Glutamatergic neuron (in vitro differentiated cells): ENCODE data around the gene TMEM53. TPM values are rescaled to one million over a fixed set of nuclear protein-coding genes. Genes with fewer than 3 reads are reported as not detected.

ENCODE experiments used
- DNase-seq: peaks from one replicate; pipeline ENCODE4 v3.0.0; 2022
- H3K27ac Mint-ChIP-seq: one replicate; pipeline ENCODE4 v1.8.0; 2020; ENCODE audit warnings: mild to moderate bottlenecking, mixed read lengths, inconsistent platforms; ENCODE audit not compliant: unreplicated experiment
- H3K27me3 Mint-ChIP-seq: one replicate; pipeline ENCODE4 v1.8.0; 2020; ENCODE audit warnings: mild to moderate bottlenecking, moderate library complexity, mixed read lengths, inconsistent platforms; ENCODE audit not compliant: unreplicated experiment
- H3K36me3 Mint-ChIP-seq: one replicate; pipeline ENCODE4 v1.8.0; 2020; ENCODE audit warnings: mild to moderate bottlenecking, mixed read lengths, inconsistent platforms; ENCODE audit not compliant: unreplicated experiment
- H3K4me1 Mint-ChIP-seq: one replicate; pipeline ENCODE4 v1.8.0; 2020; ENCODE audit warnings: mild to moderate bottlenecking, low read depth, mixed read lengths, inconsistent platforms; ENCODE audit not compliant: unreplicated experiment
- H3K4me3 Mint-ChIP-seq: one replicate; pipeline ENCODE4 v1.8.0; 2020; ENCODE audit warnings: mild to moderate bottlenecking, mixed read lengths, inconsistent platforms; ENCODE audit not compliant: unreplicated experiment
- H3K9me3 Mint-ChIP-seq: one replicate; pipeline ENCODE4 v1.8.0; 2020; ENCODE audit warnings: mild to moderate bottlenecking, moderate library complexity, mixed read lengths, inconsistent platforms; ENCODE audit not compliant: unreplicated experiment
- total RNA-seq: library from RNA; stranded (reverse); fragmentation: NEBNext Ultra II Directional; extraction: Animal tissue kit (Norgen Biotek cat#: 25700); gene quantifications from one replicate; pipeline ENCODE4 v1.2.1, GENCODE V29; 2021; ENCODE audit not compliant: unreplicated experiment
- TF ChIP-seq, protein P1 (sequence below): fragments of 200-600 bp; sonication (generic); IDR thresholded peaks from one replicate; pipeline ENCODE4 v1.5.0; 2021; ENCODE audit not compliant: partially characterized antibody, unreplicated experiment

Gene TMEM53
- total RNA-seq, 1 donor from 2014 or later: 10.1 TPM

DNA sequence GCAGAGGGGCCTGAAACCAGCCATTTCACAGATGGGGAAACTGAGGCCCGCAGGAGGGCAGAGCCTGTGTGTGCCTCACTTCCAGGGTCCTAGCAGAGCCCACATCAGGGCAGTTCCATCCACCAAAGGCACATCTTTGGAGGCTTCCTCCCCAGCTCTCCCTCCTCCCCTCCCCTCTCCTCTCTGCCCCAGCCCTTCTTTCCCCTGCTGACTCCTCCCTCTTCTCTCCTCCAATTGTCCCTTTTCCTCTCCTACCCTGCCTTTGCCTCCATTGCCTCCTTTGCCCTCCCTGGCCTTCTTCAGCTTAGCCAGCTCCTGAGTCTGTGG, 56.6 kb downstream of the TMEM53 start:
- Mint-ChIP-seq H3K36me3 (no peaks in the 10 kb centered on the region), H3K27me3 (peaks cover 21% of the 10 kb centered on the region), H3K4me3 (peak overlapping the region; percentile 49), H3K9me3 (peaks cover 17% of the 10 kb centered on the region), H3K27ac (no peak overlapping the region), H3K4me1 (peaks cover 41% of the 10 kb centered on the region)
- no peak for DNase-seq
- TF ChIP-seq, protein P1, sequence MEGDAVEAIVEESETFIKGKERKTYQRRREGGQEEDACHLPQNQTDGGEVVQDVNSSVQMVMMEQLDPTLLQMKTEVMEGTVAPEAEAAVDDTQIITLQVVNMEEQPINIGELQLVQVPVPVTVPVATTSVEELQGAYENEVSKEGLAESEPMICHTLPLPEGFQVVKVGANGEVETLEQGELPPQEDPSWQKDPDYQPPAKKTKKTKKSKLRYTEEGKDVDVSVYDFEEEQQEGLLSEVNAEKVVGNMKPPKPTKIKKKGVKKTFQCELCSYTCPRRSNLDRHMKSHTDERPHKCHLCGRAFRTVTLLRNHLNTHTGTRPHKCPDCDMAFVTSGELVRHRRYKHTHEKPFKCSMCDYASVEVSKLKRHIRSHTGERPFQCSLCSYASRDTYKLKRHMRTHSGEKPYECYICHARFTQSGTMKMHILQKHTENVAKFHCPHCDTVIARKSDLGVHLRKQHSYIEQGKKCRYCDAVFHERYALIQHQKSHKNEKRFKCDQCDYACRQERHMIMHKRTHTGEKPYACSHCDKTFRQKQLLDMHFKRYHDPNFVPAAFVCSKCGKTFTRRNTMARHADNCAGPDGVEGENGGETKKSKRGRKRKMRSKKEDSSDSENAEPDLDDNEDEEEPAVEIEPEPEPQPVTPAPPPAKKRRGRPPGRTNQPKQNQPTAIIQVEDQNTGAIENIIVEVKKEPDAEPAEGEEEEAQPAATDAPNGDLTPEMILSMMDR: no peak

DNA sequence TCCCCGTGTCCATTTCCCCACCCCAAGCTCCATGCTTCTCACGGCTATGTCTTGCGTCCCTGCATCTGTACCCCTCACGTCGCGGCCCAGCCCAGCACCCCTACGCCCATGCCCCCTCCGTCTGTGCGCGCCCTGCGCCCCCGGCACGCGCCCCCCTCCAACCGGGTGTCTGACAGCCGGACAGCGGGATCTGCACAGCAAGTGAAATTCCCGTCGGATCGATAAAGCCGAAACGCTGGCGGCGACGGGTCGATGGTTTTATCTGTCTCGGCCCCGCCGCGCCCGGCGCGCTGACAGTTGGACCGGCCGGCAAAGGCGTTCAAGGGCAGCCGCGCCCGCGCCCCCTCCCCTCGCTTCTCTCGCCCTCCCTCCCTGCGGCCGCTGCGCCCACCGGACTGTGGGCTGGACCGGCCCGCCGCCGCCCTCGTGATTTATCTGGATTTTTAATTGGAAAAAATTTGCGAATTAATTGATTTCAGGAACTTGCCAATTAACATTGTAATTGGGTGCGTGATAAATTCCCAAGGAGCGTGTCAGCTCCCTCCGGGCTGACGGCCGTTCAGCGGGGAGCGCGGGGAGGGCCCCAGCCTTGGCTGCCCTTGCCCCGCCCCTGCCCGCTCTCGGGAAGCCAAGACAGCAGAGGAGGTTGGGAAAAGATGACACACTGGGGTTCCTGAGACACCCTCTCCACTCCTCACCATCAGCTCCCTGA, 57.1 kb downstream of the TMEM53 start:
- Mint-ChIP-seq H3K36me3 (no peaks in the 10 kb centered on the region), H3K4me3 (peak overlapping the region; percentile 73), H3K27ac (peak overlapping the region; percentile 62), H3K9me3 (peaks cover 17% of the 10 kb centered on the region), H3K27me3 (peaks cover 20% of the 10 kb centered on the region), H3K4me1 (peaks cover 39% of the 10 kb centered on the region)
- DNase-seq: peak; percentile 87
- TF ChIP-seq, protein P1: no peak

DNA sequence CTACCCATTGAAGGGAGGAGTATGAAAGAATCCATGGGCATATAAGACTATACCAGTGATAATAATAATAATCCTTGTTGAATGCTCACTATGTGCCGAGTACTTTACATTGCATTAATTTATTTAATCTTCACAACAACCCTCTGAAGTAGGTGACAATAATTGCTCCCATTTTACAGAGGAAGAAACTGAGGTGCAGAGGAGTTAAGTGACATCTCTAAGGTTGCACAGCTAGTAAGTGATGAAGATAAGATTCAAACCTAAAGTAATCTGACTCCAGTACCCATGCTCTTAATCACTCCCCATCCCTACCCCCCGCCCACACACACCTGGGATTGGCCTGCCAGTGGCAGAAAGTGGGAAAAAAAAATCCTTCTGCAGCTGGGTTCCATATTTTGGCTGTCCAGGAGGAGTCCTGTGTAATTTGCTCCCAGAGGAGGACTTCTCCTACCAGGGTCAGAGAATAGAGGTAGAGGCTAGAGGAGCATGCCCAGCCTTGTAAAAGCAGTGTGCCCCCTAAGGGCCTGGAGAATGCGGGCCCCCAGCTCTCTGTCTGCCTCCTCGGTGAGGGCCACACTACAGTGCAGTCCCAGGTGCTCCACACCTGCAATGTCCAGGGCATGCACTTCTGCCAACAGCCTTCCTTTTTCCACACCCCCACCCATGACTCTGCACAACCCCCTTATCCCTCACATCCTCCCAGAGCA, 57.8 kb downstream of the TMEM53 start:
- Mint-ChIP-seq H3K4me3 (peak overlapping the region; percentile 73), H3K27ac (peak overlapping the region; percentile 62), H3K9me3 (peaks cover 14% of the 10 kb centered on the region), H3K27me3 (peaks cover 19% of the 10 kb centered on the region), H3K4me1 (peaks cover 38% of the 10 kb centered on the region), H3K36me3 (no peaks in the 10 kb centered on the region)
- TF ChIP-seq, protein P1: no peak
- DNase-seq: no peak

DNA sequence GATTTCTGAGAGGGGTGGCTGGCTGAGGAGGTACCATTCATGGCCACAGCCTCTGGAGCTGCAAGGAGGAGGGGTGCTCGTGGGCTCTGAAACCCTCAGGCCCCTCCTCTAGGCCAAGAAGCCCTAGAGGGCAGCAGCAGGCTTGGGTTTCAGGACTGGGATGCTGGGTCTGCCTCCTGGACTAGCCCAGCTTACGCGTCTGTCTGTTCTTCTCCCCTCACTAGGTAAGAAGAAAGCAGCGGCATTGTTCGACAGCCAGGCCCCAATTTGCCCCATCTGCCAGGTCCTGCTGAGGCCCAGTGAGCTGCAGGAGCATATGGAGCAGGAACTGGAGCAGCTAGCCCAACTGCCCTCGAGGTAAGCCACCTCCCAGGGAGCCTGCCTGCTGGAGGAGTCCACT, 60.3 kb downstream of the TMEM53 start:
- H3K27ac Mint-ChIP-seq: peak overlapping the region; percentile 15
- H3K4me1 Mint-ChIP-seq: peaks cover 29% of the 10 kb centered on the region
- no peaks in the 10 kb centered on the region for H3K36me3 Mint-ChIP-seq
- no peak for DNase-seq
- peaks cover 12% of the 10 kb centered on the region for H3K9me3 Mint-ChIP-seq
- TF ChIP-seq, protein P1: no peak
- no peak overlapping the region for H3K4me3 Mint-ChIP-seq
- H3K27me3 Mint-ChIP-seq: peaks cover 21% of the 10 kb centered on the region

DNA sequence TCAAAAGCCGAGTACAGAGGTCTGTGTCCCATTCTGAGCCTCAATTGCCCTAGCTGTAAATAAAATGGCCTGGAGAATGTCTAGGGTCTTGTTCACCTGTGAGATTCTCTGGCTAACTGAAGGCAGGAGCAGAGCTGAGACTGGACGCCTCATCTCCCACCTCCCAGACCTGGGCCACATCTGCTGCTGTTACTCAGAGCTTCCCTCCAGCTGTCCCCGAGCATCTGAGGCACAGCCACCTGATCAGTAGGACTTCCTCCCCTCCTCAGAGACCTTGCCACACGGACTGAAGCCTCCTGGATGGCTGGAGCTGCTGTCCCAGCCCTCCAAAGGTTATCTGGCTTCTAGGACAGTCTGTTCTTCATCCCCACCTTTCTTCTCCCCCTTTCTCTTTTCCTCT, 62.4 kb downstream of the TMEM53 start:
- DNase-seq: no peak
- Mint-ChIP-seq H3K4me1 (peaks cover 18% of the 10 kb centered on the region), H3K36me3 (no peaks in the 10 kb centered on the region), H3K27me3 (peaks cover 19% of the 10 kb centered on the region), H3K4me3 (no peak overlapping the region), H3K9me3 (peaks cover 4% of the 10 kb centered on the region), H3K27ac (no peak overlapping the region)
- TF ChIP-seq, protein P1: no peak
